Prostate gland (tissue), 2 donors: Measurements from ENCODE around the gene FUCA2. TPM values are rescaled to one million over a fixed set of nuclear protein-coding genes. Genes with fewer than 3 reads are reported as not detected.

Source experiments
- DNase-seq: peaks from one replicate; pipeline ENCODE4 v3.0.0-alpha.2; 2019; ENCODE audit warnings: low spot score
- H3K27ac ChIP-seq, 2 donors: fragments of 200-600 bp; sonication (generic); 2 replicates each; pipeline ENCODE4 v1.5.1; 2017 to 2019
- H3K27me3 ChIP-seq: fragments of 200-600 bp; sonication (generic); replicated peaks from 2 replicates; pipeline ENCODE4 v1.5.1; 2019; ENCODE audit not compliant: insufficient read depth
- H3K36me3 ChIP-seq, 2 donors: fragments of 200-600 bp; sonication (generic); 1 replicate in 1 of 2; 2 replicates in 1 of 2; pipeline versions ENCODE4 v1.5.1 to v1.8.1; 2017 to 2019
- H3K4me1 ChIP-seq: fragments of 200-600 bp; sonication (generic); replicated peaks from 2 replicates; pipeline ENCODE4 v1.5.1; 2019
- H3K4me3 ChIP-seq, 2 donors: fragments of 200-600 bp; sonication (generic); 2 replicates each; pipeline ENCODE4 v1.5.1; 2017 to 2019
- H3K9me3 ChIP-seq: fragments of 200-600 bp; sonication (generic); 2 replicates; pipeline ENCODE4 v1.5.1; 2017
- CTCF ChIP-seq, 4 experiments: fragments of 200-600 bp in 2 of 4; fragments of 450-650 bp in 2 of 4; sonication (generic) in 2 of 4; IDR thresholded peaks; 1 replicate in 3 of 4; 2 replicates in 1 of 4; pipeline ENCODE4 v1.5.1; 2016 to 2019; ENCODE audit warnings: antibody characterized with exemption in 4 of 4, mild to moderate bottlenecking in 2 of 4, moderate library complexity in 2 of 4
- POLR2A ChIP-seq: fragments of 450-650 bp; IDR thresholded peaks from one replicate; pipeline ENCODE4 v1.6.1; 2016; ENCODE audit warnings: antibody characterized with exemption, mild to moderate bottlenecking
- POLR2AphosphoS5 ChIP-seq: sonication (generic); formaldehyde crosslinking; IDR thresholded peaks from one replicate; pipeline ENCODE4 v1.6.1; 2017; ENCODE audit warnings: antibody characterized with exemption
- WGBS: methylation state at CpG from one replicate; pipeline ENCODE4 v1.1.5; 2018; 5-methylcytosine and 5-hydroxymethylcytosine counted together
- intact Hi-C: fragments of 100-400 bp; cut with DNase I; formaldehyde crosslinking; loops from one replicate; pipeline ENCODE4 v1.14.2; 2022
- total RNA-seq, 2 donors: library from RNA; depleted of rRNA; stranded (reverse); fragments of >200 nt; gene quantifications; one replicate each; pipeline ENCODE4 v1.1.0, GENCODE V29; 2016

Gene FUCA2
- total RNA-seq, 2 donors from 2014 or later = 32.5 to 32.7 TPM

- no peak for DNase-seq
- intact Hi-C loops = no loop called here
- WGBS = 68% methylated on average over 5 of the region's 5 CpGs
- no peaks in the 10 kb centered on the region for H3K4me1 ChIP-seq
- H3K9me3 ChIP-seq = no peaks in the 10 kb centered on the region
- H3K36me3 ChIP-seq = no peaks in the 10 kb centered on the region
- no peaks in the 10 kb centered on the region for H3K27me3 ChIP-seq
- H3K4me3 ChIP-seq = no peak overlapping the region
- H3K27ac ChIP-seq = no peak overlapping the region
- no peak for TF ChIP-seq POLR2AphosphoS5
- no peak for TF ChIP-seq CTCF (IDR thresholded peaks at IDR 0.05)
- TF ChIP-seq POLR2A = no peak
Measured at GRCh38 chr6:143505111-143505510, 6.4 kb downstream of the FUCA2 start.

GRCh38 chr6:143504369-143504768, 7.2 kb downstream of the FUCA2 start:
- TF ChIP-seq POLR2AphosphoS5 (no peak), CTCF (IDR thresholded peaks at IDR 0.05) (no peak), POLR2A (no peak)
- Histone ChIP-seq H3K4me1 (no peaks in the 10 kb centered on the region), H3K9me3 (no peaks in the 10 kb centered on the region), H3K27ac (no peak overlapping the region), H3K36me3 (no peaks in the 10 kb centered on the region), H3K27me3 (no peaks in the 10 kb centered on the region), H3K4me3 (no peak overlapping the region)
- 26% methylated on average over 1 of the region's 1 CpG for WGBS
- intact Hi-C loops = no loop called here
- DNase-seq = no peak

- no peak for TF ChIP-seq POLR2A
- no peak for TF ChIP-seq CTCF (IDR thresholded peaks at IDR 0.05)
- no peak for TF ChIP-seq POLR2AphosphoS5
Measured at GRCh38 chr6:143501851-143502250, 9.7 kb downstream of the FUCA2 start.

GRCh38 chr6:143498428-143498827, 13.1 kb downstream of the FUCA2 start:
- Histone ChIP-seq H3K9me3 (no peaks in the 10 kb centered on the region), H3K4me1 (no peaks in the 10 kb centered on the region), H3K27me3 (no peaks in the 10 kb centered on the region), H3K4me3 (no peak overlapping the region), H3K27ac (no peak overlapping the region), H3K36me3 (no peaks in the 10 kb centered on the region)
- intact Hi-C loops = no loop called here
- WGBS = 64% methylated on average over 4 of the region's 4 CpGs
- no peak for TF ChIP-seq POLR2A
- no peak for TF ChIP-seq CTCF (IDR thresholded peaks at IDR 0.05)
- TF ChIP-seq POLR2AphosphoS5 = no peak
- no peak for DNase-seq

More at GRCh38 chr6:143501851-143502250, 9.7 kb downstream of the FUCA2 start:
- WGBS = 89% methylated on average over 2 of the region's 2 CpGs
- Histone ChIP-seq H3K27ac (no peak overlapping the region), H3K4me3 (no peak overlapping the region), H3K36me3 (no peaks in the 10 kb centered on the region), H3K9me3 (no peaks in the 10 kb centered on the region), H3K4me1 (no peaks in the 10 kb centered on the region), H3K27me3 (no peaks in the 10 kb centered on the region)
- intact Hi-C loops = no loop called here
- no peak for DNase-seq

- Histone ChIP-seq H3K4me1 (no peaks in the 10 kb centered on the region), H3K27ac (no peak overlapping the region), H3K27me3 (no peaks in the 10 kb centered on the region), H3K4me3 (no peak overlapping the region), H3K9me3 (no peaks in the 10 kb centered on the region), H3K36me3 (no peaks in the 10 kb centered on the region)
- intact Hi-C loops = no loop called here
- DNase-seq = no peak
- WGBS = 100% methylated on average over 1 of the region's 1 CpG
- TF ChIP-seq CTCF (IDR thresholded peaks at IDR 0.05) (no peak), POLR2AphosphoS5 (no peak), POLR2A (no peak)
Measured at GRCh38 chr6:143496974-143497373, 14.5 kb downstream of the FUCA2 start.
